HepG2 (cell line): ENCODE data around the gene PIGA. TPM values are rescaled to one million over a fixed set of nuclear protein-coding genes. Genes with fewer than 3 reads are reported as not detected.

Experiments used
- ATAC-seq: fragments of 200-7000 bp; cut with Tn5 transposase; 3 replicates; pipeline ENCODE4 v1.9.1; 2020; ENCODE audit warnings: mild to moderate bottlenecking, moderate library complexity
- BruUV-seq: library from RNA; stranded (reverse); fragments of 400-500 nt; replicated peaks from 2 replicates; lab custom pipeline; 2021; lab: Mats Ljungman, UMichigan
- CTCF ChIA-PET: fragments of 300-600 bp; formaldehyde crosslinking; extraction: SDS; loops from one replicate; lab custom pipeline; 2021; ENCODE audit warnings: low total read pairs, inconsistent platforms, low intra/inter-chr PET ratio; lab: Yijun Ruan, JAX
- POLR2A ChIA-PET: fragments of 350-600 bp; sonication (Branson Sonifier 250); formaldehyde crosslinking; loops from one replicate; lab custom pipeline; 2020; ENCODE audit warnings: antibody characterized with exemption, inconsistent platforms; lab: Yijun Ruan, JAX
- DNase-seq: peaks from one replicate; pipeline ENCODE4 v3.0.0-alpha.2; 2015; ENCODE audit warnings: low spot score
- FAIRE-seq: peaks from 3 replicates; lab custom pipeline; 2011; peaks lifted over from hg19 to GRCh38; lab: Jason Lieb, UNC
- H2AFZ ChIP-seq: one replicate; pipeline ENCODE4 v1.6.1; 2011; ENCODE audit warnings: low read length, inconsistent platforms
- H3K27ac ChIP-seq: fragments of 300-600 bp; 3 replicates; pipeline ENCODE4 v1.8.0; 2011; ENCODE audit warnings: mixed run types, mild to moderate bottlenecking, mixed read lengths, low read length, inconsistent platforms; ENCODE audit not compliant: insufficient read depth; ENCODE audit errors: extremely low read length
- H3K27me3 ChIP-seq, 2 experiments: fragments of 200-600 bp in 1 of 2; 2 replicates in 1 of 2; 3 replicates in 1 of 2; pipeline versions ENCODE4 v1.6.0 to v1.8.0; 2011; ENCODE audit warnings: low read length in 2 of 2, mild to moderate bottlenecking in 2 of 2, moderate library complexity in 2 of 2, inconsistent platforms in 1 of 2; ENCODE audit not compliant: insufficient read depth in 2 of 2, control insufficient read depth in 1 of 2
- H3K36me3 ChIP-seq, 2 experiments: fragments of 200-600 bp in 1 of 2; replicated peaks in 1 of 2; 2 replicates in 1 of 2; 3 replicates in 1 of 2; pipeline versions ENCODE4 v1.5.1 to v1.8.0; 2011; ENCODE audit warnings: low read length in 2 of 2, inconsistent platforms in 1 of 2; ENCODE audit not compliant: insufficient read depth in 2 of 2, control insufficient read depth in 1 of 2
- H3K4me1 ChIP-seq: 2 replicates; pipeline ENCODE4 v1.5.1; 2012; ENCODE audit warnings: low read length, inconsistent platforms; ENCODE audit not compliant: insufficient read depth
- H3K4me2 ChIP-seq: 2 replicates; pipeline ENCODE4 v1.6.0; 2011; ENCODE audit warnings: low read depth, low read length, inconsistent platforms
- H3K4me3 ChIP-seq, 3 experiments: fragments of 200-600 bp in 1 of 3; sonication (generic), shearing (Covaris generic) in 1 of 3; replicated peaks in 1 of 3; 2 replicates each; pipeline ENCODE4 v1.5.1; 2011 to 2016; ENCODE audit warnings: low read length in 3 of 3, inconsistent platforms in 2 of 3, low read depth in 2 of 3, mild to moderate bottlenecking in 2 of 3, control low read depth in 1 of 3, mixed read lengths in 1 of 3; ENCODE audit not compliant: insufficient read depth in 1 of 3
- H3K79me2 ChIP-seq: one replicate; pipeline ENCODE4 v1.6.1; 2011; ENCODE audit warnings: low read length, inconsistent platforms; ENCODE audit not compliant: insufficient read depth
- H3K9ac ChIP-seq: 2 replicates; pipeline ENCODE4 v1.6.0; 2011; ENCODE audit warnings: mild to moderate bottlenecking, low read depth, low read length, inconsistent platforms; ENCODE audit not compliant: insufficient read depth
- H3K9me3 ChIP-seq: 2 replicates; pipeline ENCODE4 v1.5.1; 2012; ENCODE audit warnings: mild to moderate bottlenecking, low read length
- H4K20me1 ChIP-seq: 2 replicates; pipeline ENCODE4 v1.6.0; 2011; ENCODE audit warnings: inconsistent platforms, mild to moderate bottlenecking, low read length, moderate library complexity; ENCODE audit not compliant: insufficient read depth
- CBX2 ChIP-seq, 2 experiments: fragments of 200-600 bp in 1 of 2; sonication (generic); formaldehyde crosslinking in 1 of 2; IDR thresholded peaks; 2 replicates each; pipeline versions ENCODE4 v1.7.0 to v1.8.1; 2018 to 2022; ENCODE audit warnings: low read depth in 2 of 2, low read length in 1 of 2, mild to moderate bottlenecking in 1 of 2, missing genetic modification reagents in 1 of 2
- HMGA1 ChIP-seq: sonication (generic); formaldehyde crosslinking; conservative IDR thresholded peaks from 2 replicates; pipeline ENCODE4 v1.4.0; 2020; ENCODE audit warnings: missing genetic modification reagents
- NFATC3 ChIP-seq: sonication (generic); formaldehyde crosslinking; IDR thresholded peaks from 2 replicates; pipeline ENCODE4 v1.5.1; 2020; ENCODE audit warnings: mild to moderate bottlenecking, missing genetic modification reagents
- PBX3 ChIP-seq: sonication (generic); formaldehyde crosslinking; IDR thresholded peaks from 2 replicates; pipeline ENCODE4 v1.8.1; 2023; ENCODE audit warnings: missing genetic modification reagents, inconsistent platforms, borderline replicate concordance
- PCBP1 ChIP-seq: fragments of 200-400 bp; formaldehyde crosslinking; IDR thresholded peaks from 2 replicates; pipeline ENCODE4 v1.6.1; 2017; ENCODE audit warnings: mild to moderate bottlenecking, low read depth, low read length, borderline replicate concordance
- ZNF770 ChIP-seq: sonication (generic); formaldehyde crosslinking; IDR thresholded peaks from 2 replicates; pipeline ENCODE4 v1.5.0; 2020; ENCODE audit warnings: mild to moderate bottlenecking, missing genetic modification reagents
- WGBS: methylation state at CpG from one replicate; pipeline ENCODE4 v1.1.6; 2017; ENCODE audit warnings: low lambda C conversion rate; 5-methylcytosine and 5-hydroxymethylcytosine counted together
- in situ Hi-C: cut with HindIII; loops from 2 replicates; pipeline ENCODE4 v1.10.0; 2017; ENCODE audit warnings: low pct_unique_long_range_greater_than_20kb; ENCODE audit not compliant: extremely low pct_ligation_motif_present
- intact Hi-C: fragments of 100-400 bp; cut with micrococcal nuclease; formaldehyde crosslinking; loops from one replicate; pipeline ENCODE4 v1.10.0; 2022; ENCODE audit not compliant: unreplicated experiment
- polyA plus RNA-seq, 8 experiments: library from polyadenylated mRNA; depleted of rRNA in 3 of 8; stranded (reverse) in 7 of 8; unstranded in 1 of 8; fragments of >200 nt; fragmentation: Illumina TruSeq in 4 of 8; extraction: Trizol in 4 of 8; gene quantifications; 2 replicates each; pipeline versions ENCODE4 v1.2.1 to v1.2.3, GENCODE V29; 2011 to 2016; ENCODE audit warnings: low read depth in 4 of 8, missing spikeins in 1 of 8, mixed read lengths in 1 of 8; ENCODE audit not compliant: insufficient read depth in 1 of 8
- total RNA-seq, 5 experiments: library from RNA; depleted of rRNA; stranded (reverse); fragments of >200 nt; fragmentation: Illumina TruSeq; extraction: Trizol; gene quantifications; 2 replicates each; pipeline ENCODE4 v1.2.3, GENCODE V29; 2016; ENCODE audit warnings: low read depth in 1 of 5

PIGA gene
- total and polyA plus RNA-seq, 2 of the 13 experiments (the other 11 are each of a cell fraction or from before 2014, with no cell fraction given) = 6.0 to 13.0 TPM

DNA sequence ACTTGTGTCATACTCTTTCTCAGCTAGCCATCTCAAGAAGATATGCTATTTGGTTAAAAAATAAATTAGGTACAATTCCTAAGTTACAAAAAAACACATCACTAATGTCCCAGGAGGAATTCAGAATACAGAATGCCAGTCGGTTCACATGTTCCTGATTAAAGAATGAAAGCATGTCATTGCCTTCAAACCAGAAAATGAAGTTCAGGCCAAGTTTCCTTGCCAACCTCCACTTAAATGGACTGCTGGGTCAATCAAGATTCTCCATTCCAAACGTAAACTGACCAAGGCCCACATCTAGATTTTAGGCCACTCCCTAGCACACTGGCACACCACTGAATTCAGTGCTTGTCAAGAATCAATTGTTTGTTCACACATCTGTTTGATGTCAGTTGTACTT is 6.5 kb downstream of the PIGA start:
- in situ Hi-C loops = loop anchor here (25.0 kb wide), 1 partner anchor 358 kb away; no protein-coding TSS in a partner anchor
- DNase-seq (no peak), ATAC-seq (no peak), FAIRE-seq (no peak)
- no peak for TF ChIP-seq PBX3 (CRISPR knock-in tag)
- no peak for TF ChIP-seq ZNF770 (CRISPR knock-in tag)
- TF ChIP-seq CBX2 (IDR thresholded peaks at IDR 0.05; ENCODE audit: low read depth, low read length) = no peak
- no peak for TF ChIP-seq CBX2 (CRISPR knock-in tag; IDR thresholded peaks at IDR 0.05; ENCODE audit: low read depth)
- no peak for TF ChIP-seq PCBP1
- TF ChIP-seq HMGA1 (CRISPR knock-in tag) = no peak
- no peak for TF ChIP-seq NFATC3 (CRISPR knock-in tag)
- H3K79me2 ChIP-seq = peaks cover 2% of the 10 kb centered on the region
- no peak overlapping the region for H3K27ac ChIP-seq
- 92% methylated on average over 2 of the region's 2 CpGs for WGBS
- H3K4me1 ChIP-seq = no peaks in the 10 kb centered on the region
- no peak overlapping the region for H3K4me2 ChIP-seq
- ChIA-PET POLR2A (no interaction called here), CTCF (no interaction called here)
- intact Hi-C loops = no loop called here
- no peaks in the 10 kb centered on the region for H3K9me3 ChIP-seq
- no peak overlapping the region for H2AFZ ChIP-seq
- H3K9ac ChIP-seq = no peak overlapping the region
- no peaks in the 10 kb centered on the region for H3K27me3 ChIP-seq
- H3K36me3 ChIP-seq = peaks cover 2 to 8% of the 10 kb centered on the region in 2 experiments; a peak in 3 of 5 replicates
- no peaks in the 10 kb centered on the region for H4K20me1 ChIP-seq
- no TSS peak for BruUV-seq
- no peak overlapping the region for H3K4me3 ChIP-seq
